ENCODE data around the gene MEGF11. TPM values are rescaled to one million over a fixed set of nuclear protein-coding genes. Genes with fewer than 3 reads are reported as not detected.

The MEGF11 gene
- total RNA-seq, 6 experiments from 2014 or later: not detected

DNA sequence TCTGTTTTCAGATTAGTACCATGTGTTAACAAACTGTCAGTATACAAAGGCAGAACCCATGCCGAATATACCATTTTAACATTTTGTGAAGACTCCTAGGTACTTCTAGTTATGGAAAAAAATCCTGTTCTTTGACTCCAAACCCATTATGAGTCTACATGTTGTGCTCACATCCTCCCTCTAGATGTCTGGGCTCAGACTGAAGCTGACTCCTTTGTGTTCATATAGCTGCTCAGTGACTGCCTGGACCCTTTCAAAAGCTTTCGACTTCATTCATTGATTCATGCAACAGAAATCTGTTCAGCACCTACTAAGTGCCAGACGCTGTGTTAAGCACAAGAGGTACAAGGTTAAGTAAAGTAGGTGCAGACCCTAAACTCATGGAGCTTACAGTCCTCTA is 60.5 kb downstream of the MEGF11 start:
- TF ChIP-seq, protein P1, sequence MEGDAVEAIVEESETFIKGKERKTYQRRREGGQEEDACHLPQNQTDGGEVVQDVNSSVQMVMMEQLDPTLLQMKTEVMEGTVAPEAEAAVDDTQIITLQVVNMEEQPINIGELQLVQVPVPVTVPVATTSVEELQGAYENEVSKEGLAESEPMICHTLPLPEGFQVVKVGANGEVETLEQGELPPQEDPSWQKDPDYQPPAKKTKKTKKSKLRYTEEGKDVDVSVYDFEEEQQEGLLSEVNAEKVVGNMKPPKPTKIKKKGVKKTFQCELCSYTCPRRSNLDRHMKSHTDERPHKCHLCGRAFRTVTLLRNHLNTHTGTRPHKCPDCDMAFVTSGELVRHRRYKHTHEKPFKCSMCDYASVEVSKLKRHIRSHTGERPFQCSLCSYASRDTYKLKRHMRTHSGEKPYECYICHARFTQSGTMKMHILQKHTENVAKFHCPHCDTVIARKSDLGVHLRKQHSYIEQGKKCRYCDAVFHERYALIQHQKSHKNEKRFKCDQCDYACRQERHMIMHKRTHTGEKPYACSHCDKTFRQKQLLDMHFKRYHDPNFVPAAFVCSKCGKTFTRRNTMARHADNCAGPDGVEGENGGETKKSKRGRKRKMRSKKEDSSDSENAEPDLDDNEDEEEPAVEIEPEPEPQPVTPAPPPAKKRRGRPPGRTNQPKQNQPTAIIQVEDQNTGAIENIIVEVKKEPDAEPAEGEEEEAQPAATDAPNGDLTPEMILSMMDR (IDR thresholded peaks at IDR 0.05): no peak
- peaks cover 12% of the 10 kb centered on the region for H3K27me3 Mint-ChIP-seq (ENCODE audit: insufficient read depth)
- no peaks in the 10 kb centered on the region for H3K36me3 Mint-ChIP-seq (ENCODE audit: low read depth)
- no peak overlapping the region for H3K4me3 Mint-ChIP-seq
- H3K4me1 Mint-ChIP-seq (ENCODE audit: low read depth): no peaks in the 10 kb centered on the region
- H3K27ac Mint-ChIP-seq: no peak overlapping the region
- peak; percentile 3 for DNase-seq
- no peaks in the 10 kb centered on the region for H3K9me3 Mint-ChIP-seq

DNA sequence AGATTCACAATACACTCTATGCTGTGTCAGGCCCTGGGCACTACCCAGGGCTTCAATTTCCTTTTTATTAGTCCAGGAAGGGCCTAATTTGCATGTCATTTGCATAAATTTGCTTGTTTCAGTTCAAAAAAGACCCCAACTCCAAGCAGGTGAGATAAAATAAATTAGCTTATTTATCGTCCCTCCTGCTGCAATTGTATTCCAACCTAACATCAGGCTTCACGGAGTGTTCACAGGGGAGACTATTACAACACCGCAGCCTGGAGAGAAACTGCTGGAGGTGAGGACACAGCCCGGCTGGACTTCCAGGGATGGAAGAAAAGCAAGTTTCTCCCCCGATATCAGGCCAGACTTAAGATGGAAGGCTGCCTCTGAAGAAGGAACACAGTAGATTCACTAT is 62.8 kb downstream of the MEGF11 start:
- Mint-ChIP-seq H3K4me1 (ENCODE audit: low read depth) (no peaks in the 10 kb centered on the region), H3K27ac (no peak overlapping the region), H3K27me3 (ENCODE audit: insufficient read depth) (peaks cover 19% of the 10 kb centered on the region), H3K4me3 (no peak overlapping the region), H3K9me3 (no peaks in the 10 kb centered on the region), H3K36me3 (ENCODE audit: low read depth) (no peaks in the 10 kb centered on the region)
- no peak for DNase-seq
- TF ChIP-seq, protein P1 (IDR thresholded peaks at IDR 0.05): no peak

DNA sequence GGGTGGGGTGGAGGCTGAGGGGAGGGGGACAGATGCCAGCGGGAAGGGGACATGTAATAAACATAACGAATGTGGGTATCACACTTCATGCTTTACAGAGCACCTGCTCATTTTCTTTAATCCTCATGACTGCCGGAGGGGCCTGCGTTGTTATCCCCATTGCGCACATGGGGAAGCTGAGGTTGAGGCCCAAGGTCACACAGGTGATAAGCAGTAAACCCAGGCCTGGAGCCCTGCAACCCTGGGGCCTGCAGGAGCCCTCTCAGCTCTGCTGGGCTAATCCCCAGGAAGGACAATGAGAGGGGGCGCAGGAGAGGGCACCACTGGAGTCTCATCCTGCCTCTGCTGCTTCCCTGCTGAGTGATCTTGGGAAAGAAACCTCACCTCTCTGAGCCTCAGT is 64.3 kb downstream of the MEGF11 start:
- Mint-ChIP-seq H3K27me3 (ENCODE audit: insufficient read depth) (peaks cover 26% of the 10 kb centered on the region), H3K27ac (no peak overlapping the region), H3K4me3 (no peak overlapping the region), H3K4me1 (ENCODE audit: low read depth) (no peaks in the 10 kb centered on the region), H3K36me3 (ENCODE audit: low read depth) (no peaks in the 10 kb centered on the region), H3K9me3 (no peaks in the 10 kb centered on the region)
- TF ChIP-seq, protein P1 (IDR thresholded peaks at IDR 0.05): no peak
- DNase-seq: no peak

DNA sequence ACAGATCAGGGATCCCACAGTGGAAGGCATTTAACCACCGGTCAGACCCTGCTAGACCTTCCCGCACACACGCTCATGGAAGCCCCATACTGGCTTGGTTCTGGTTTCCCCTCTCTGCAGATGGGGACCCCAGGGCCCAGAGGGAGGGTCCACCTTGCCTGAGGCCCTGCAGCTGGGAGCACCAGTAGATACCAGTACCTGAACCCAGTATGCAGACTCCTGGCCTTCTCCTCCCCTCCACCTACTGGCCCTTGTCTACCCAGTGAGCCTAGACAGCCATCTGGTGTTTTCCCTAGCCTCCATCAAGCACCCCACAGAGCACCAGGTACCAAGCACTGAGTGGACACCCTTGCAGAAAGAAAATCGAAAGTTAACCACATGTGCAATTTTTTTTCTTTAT is 65.1 kb downstream of the MEGF11 start:
- TF ChIP-seq, protein P1 (IDR thresholded peaks at IDR 0.05): no peak
- H3K27me3 Mint-ChIP-seq (ENCODE audit: insufficient read depth): peaks cover 34% of the 10 kb centered on the region
- DNase-seq: no peak
- no peak overlapping the region for H3K27ac Mint-ChIP-seq
- no peaks in the 10 kb centered on the region for H3K9me3 Mint-ChIP-seq
- H3K4me3 Mint-ChIP-seq: no peak overlapping the region
- no peaks in the 10 kb centered on the region for H3K36me3 Mint-ChIP-seq (ENCODE audit: low read depth)
- no peaks in the 10 kb centered on the region for H3K4me1 Mint-ChIP-seq (ENCODE audit: low read depth)

DNA sequence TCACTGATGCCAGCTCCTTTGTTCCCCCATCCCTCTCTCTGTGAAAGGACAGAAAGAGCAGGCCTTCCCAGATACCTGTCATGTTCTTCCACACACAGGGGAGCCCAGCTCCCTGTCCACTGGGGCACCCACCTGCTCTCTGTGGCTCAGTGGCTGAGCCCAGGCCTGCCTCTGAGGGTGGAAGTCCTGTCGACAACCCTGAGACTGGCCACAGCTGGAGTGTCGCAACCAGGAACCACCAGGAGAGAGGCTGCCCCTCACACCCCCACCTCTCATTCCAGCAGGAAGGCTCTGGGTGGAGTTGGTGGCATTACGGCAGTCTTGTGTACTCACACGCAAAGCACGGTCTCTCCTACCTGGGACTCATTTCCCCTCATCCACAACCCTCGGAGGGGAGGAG is 66.3 kb downstream of the MEGF11 start:
- Mint-ChIP-seq H3K36me3 (ENCODE audit: low read depth) (no peaks in the 10 kb centered on the region), H3K4me1 (ENCODE audit: low read depth) (no peaks in the 10 kb centered on the region), H3K27ac (no peak overlapping the region), H3K9me3 (no peaks in the 10 kb centered on the region), H3K27me3 (ENCODE audit: insufficient read depth) (peaks cover 44% of the 10 kb centered on the region), H3K4me3 (no peak overlapping the region)
- no peak for DNase-seq
- TF ChIP-seq, protein P1 (IDR thresholded peaks at IDR 0.05): no peak

All from HFFc6 (cell line).